Right lobe of liver (tissue), 4 donors: ENCODE results near the gene THEM4.

Experiments used
- CTCF ChIP-seq, 4 donors: fragments of 200-600 bp in 3 of 4; fragments of 450-650 bp in 1 of 4; IDR thresholded peaks; one replicate each; pipeline versions ENCODE4 v1.5.1 to v1.8.0; 2016 to 2022; ENCODE audit warnings: antibody characterized with exemption in 4 of 4, mild to moderate bottlenecking in 2 of 4
- POLR2A ChIP-seq: fragments of 450-650 bp; IDR thresholded peaks from one replicate; pipeline ENCODE4 v1.6.1; 2017; ENCODE audit warnings: antibody characterized with exemption, mild to moderate bottlenecking
- donor health status: DM: no; HTN: no; CAD: no.
- donor health status: DM: no; HTN: no; CAD: no.
- donor health status: DM: no; HTN: yes; CAD: no.

GRCh38 chr1:151849871-151850270 is 59.4 kb downstream of the THEM4 start:
- no peak for TF ChIP-seq CTCF (IDR thresholded peaks at IDR 0.05)
- TF ChIP-seq POLR2A: no peak
